Measurements from ENCODE around the gene LIN7B. TPM values are rescaled to one million over a fixed set of nuclear protein-coding genes. Genes with fewer than 3 reads are reported as not detected.
"Not testable (repeated sequence)": the region's sequence is repeated elsewhere in the genome, so short reads cannot be mapped to it uniquely, and the experiment has no call there.

LIN7B gene
- total RNA-seq, 1 experiment from 2014 or later, result 4.2 TPM

- not testable (repeated sequence) for H3K4me1 ChIP-seq (ENCODE audit: insufficient read depth, low read length); H2BK5ac ChIP-seq (ENCODE audit: insufficient read length, low read length); H4K5ac ChIP-seq (ENCODE audit: insufficient read length, low read depth, low read length); H3K4ac ChIP-seq (ENCODE audit: low read depth, low read length); H3K23me2 ChIP-seq (ENCODE audit: insufficient read length, low read depth, low read length, poor library complexity, severe bottlenecking); H4K20me1 ChIP-seq (ENCODE audit: control insufficient read depth, insufficient read depth, insufficient read length); H3K27me3 ChIP-seq (ENCODE audit: insufficient read depth, low read length); H2BK15ac ChIP-seq (ENCODE audit: low read depth, low read length); H3K79me2 ChIP-seq (ENCODE audit: insufficient read depth, low read length); H3K23ac ChIP-seq (ENCODE audit: insufficient read length, low read depth, low read length); H3K56ac ChIP-seq (ENCODE audit: insufficient read length, low read depth, low read length); H3K79me1 ChIP-seq (ENCODE audit: insufficient read depth, low read depth, low read length, poor library complexity, severe bottlenecking); H3K18ac ChIP-seq (ENCODE audit: insufficient read length, low read depth, low read length); H4K91ac ChIP-seq (ENCODE audit: insufficient read length, low read depth, low read length); H2BK120ac ChIP-seq (ENCODE audit: low read depth, low read length, poor library complexity, severe bottlenecking); H3K14ac ChIP-seq (ENCODE audit: insufficient read depth, low read length); H2BK12ac ChIP-seq (ENCODE audit: insufficient read length, low read depth, low read length); H4K8ac ChIP-seq (replicated peaks; ENCODE audit: insufficient read length, low read depth, low read length); H3K36me3 Mint-ChIP-seq (ENCODE audit: insufficient read depth in 1 of 3, low read depth in 3 of 3); H3K27ac Mint-ChIP-seq; H2AFZ ChIP-seq (ENCODE audit: low read length); H3T11ph ChIP-seq (ENCODE audit: low read length); H3K9me3 Mint-ChIP-seq; H3K4me3 Mint-ChIP-seq; H2AK5ac ChIP-seq (ENCODE audit: insufficient read length, low read length); H3K9me3 ChIP-seq (ENCODE audit: control insufficient read depth, low read depth, low read length); H3K4me2 ChIP-seq (ENCODE audit: insufficient read depth, insufficient read length, low read length); DNase-seq; H3K9ac ChIP-seq (ENCODE audit: extremely low read depth, insufficient read length, low read length); H3K27ac ChIP-seq (ENCODE audit: insufficient read length, low read depth, low read length); H2BK20ac ChIP-seq (ENCODE audit: low read depth, low read length, poor library complexity, severe bottlenecking)
- Mint-ChIP-seq H3K27me3 (ENCODE audit: low read depth) (peaks cover 37% of the 10 kb centered on the region), H3K4me1 (peaks cover 16 to 22% of the 10 kb centered on the region in 2 experiments)
- no CpG with 5 or more reads among the region's 11 CpGs for WGBS (ENCODE audit: extremely low coverage, insufficient read length, low lambda C conversion rate)
Observed at GRCh38 chr19:49123285-49123684, 9.1 kb downstream of the LIN7B start.

Measured in H9 (cell line).